Measurements from ENCODE around the gene CALR3. TPM values are rescaled to one million over a fixed set of nuclear protein-coding genes. Genes with fewer than 3 reads are reported as not detected.

CALR3 gene
- total and polyA plus RNA-seq, 2 of the 13 experiments (the other 11 are each of a cell fraction or from before 2014, with no cell fraction given) = not detected

GRCh38 chr19:16435999-16436650, 59.8 kb downstream of the CALR3 start:
- Histone ChIP-seq H3K4me1 (ENCODE audit: insufficient read depth, low read length) (no peaks in the 10 kb centered on the region), H3K9ac (ENCODE audit: insufficient read depth, low read depth, low read length) (no peak overlapping the region), H3K36me3 (replicated peaks in 1 of 2; ENCODE audit: control insufficient read depth in 1 of 2, insufficient read depth in 2 of 2, low read length in 2 of 2) (peaks cover 18 to 66% of the 10 kb centered on the region in 2 experiments), H4K20me1 (ENCODE audit: insufficient read depth, low read length) (no peaks in the 10 kb centered on the region), H3K27me3 (ENCODE audit: control insufficient read depth in 1 of 2, insufficient read depth in 2 of 2, low read length in 2 of 2) (no peaks in the 10 kb centered on the region), H3K4me3 (replicated peaks in 1 of 3; ENCODE audit: insufficient read depth in 1 of 3, low read depth in 2 of 3, low read length in 3 of 3) (no peak overlapping the region), H2AFZ (ENCODE audit: low read length) (no peak overlapping the region), H3K4me2 (ENCODE audit: low read depth, low read length) (no peak overlapping the region), H3K27ac (ENCODE audit: extremely low read length, insufficient read depth, low read length) (no peak overlapping the region), H3K9me3 (ENCODE audit: low read length) (no peaks in the 10 kb centered on the region), H3K79me2 (ENCODE audit: insufficient read depth, low read length) (no peaks in the 10 kb centered on the region)
- TF ChIP-seq ZNF674 (CRISPR knock-in tag; IDR thresholded peaks at IDR 0.05; ENCODE audit: low read depth) (no peak), BATF2 (CRISPR knock-in tag; IDR thresholded peaks at IDR 0.05) (no peak), HOMEZ (CRISPR knock-in tag; IDR thresholded peaks at IDR 0.05; ENCODE audit: low read depth) (no peak), SMAD1 (CRISPR knock-in tag; IDR thresholded peaks at IDR 0.05; ENCODE audit: borderline replicate concordance, low read depth) (no peak), ZFP36L2 (CRISPR knock-in tag; IDR thresholded peaks at IDR 0.05) (no peak)
- in situ Hi-C loops (cut with HindIII; ENCODE audit: extremely low pct_ligation_motif_present, low pct_unique_long_range_greater_than_20kb) = no loop called here
- ChIA-PET POLR2A (no interaction called here), CTCF (ENCODE audit: low intra/inter-chr PET ratio, low total read pairs) (no interaction called here)
- no peak for ATAC-seq
- intact Hi-C loops (cut with micrococcal nuclease; ENCODE audit: unreplicated experiment) = no loop called here
- BruUV-seq (replicated peaks) = no TSS peak
- no peak for DNase-seq (ENCODE audit: low spot score)
- FAIRE-seq = no peak
- WGBS (ENCODE audit: low lambda C conversion rate) = 92% methylated on average over 9 of the region's 9 CpGs
